ENCODE measurements around the gene KIF18A.

DNA sequence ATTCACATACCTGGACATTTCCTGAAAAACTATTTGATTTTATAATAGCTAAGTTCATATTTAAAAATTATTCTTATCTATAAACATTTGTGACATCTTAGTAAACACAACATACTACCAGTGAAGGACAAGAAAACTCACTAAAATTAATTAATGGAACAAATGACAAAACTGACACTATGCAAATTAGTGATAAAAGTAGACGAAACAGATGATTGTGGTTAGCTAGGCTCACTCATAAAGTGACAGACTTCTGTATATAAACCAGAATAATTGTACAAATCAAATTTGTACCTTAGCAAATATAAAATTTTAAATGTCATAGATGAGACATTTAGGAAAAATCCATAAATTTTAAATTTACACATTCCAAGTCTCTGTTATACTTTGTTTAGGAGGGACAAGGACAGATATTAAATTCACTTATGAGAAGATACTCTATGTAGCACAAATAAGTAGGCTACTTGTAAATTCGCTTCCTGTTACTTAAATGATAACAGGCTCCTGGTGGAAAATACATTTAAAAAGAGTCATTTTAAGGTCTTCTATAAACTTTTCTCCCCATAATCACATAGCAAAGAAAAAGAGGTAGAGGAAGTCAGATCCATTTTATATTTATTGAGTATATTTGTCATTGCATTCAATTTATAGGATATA is 81.2 kb downstream of the KIF18A start:
- TF ChIP-seq POLR2A (IDR thresholded peaks at IDR 0.05; ENCODE audit: control extremely low read depth in 1 of 2, low read depth in 2 of 2, low read length in 2 of 2) (no peak), CEBPB (IDR thresholded peaks at IDR 0.05; ENCODE audit: low read depth, low read length) (no peak), EGR1 (IDR thresholded peaks at IDR 0.05; ENCODE audit: borderline replicate concordance, low read depth, low read length) (no peak), BACH1 (IDR thresholded peaks at IDR 0.05; ENCODE audit: low read length) (no peak), BCL11A (IDR thresholded peaks at IDR 0.05; ENCODE audit: low read depth in 2 of 2, low read length in 2 of 2) (no peak)
- TF ChIP-seq, protein P1, sequence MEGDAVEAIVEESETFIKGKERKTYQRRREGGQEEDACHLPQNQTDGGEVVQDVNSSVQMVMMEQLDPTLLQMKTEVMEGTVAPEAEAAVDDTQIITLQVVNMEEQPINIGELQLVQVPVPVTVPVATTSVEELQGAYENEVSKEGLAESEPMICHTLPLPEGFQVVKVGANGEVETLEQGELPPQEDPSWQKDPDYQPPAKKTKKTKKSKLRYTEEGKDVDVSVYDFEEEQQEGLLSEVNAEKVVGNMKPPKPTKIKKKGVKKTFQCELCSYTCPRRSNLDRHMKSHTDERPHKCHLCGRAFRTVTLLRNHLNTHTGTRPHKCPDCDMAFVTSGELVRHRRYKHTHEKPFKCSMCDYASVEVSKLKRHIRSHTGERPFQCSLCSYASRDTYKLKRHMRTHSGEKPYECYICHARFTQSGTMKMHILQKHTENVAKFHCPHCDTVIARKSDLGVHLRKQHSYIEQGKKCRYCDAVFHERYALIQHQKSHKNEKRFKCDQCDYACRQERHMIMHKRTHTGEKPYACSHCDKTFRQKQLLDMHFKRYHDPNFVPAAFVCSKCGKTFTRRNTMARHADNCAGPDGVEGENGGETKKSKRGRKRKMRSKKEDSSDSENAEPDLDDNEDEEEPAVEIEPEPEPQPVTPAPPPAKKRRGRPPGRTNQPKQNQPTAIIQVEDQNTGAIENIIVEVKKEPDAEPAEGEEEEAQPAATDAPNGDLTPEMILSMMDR (IDR thresholded peaks at IDR 0.05; ENCODE audit: control extremely low read depth in 1 of 3, insufficient read depth in 1 of 3, low read depth in 1 of 3, low read length in 3 of 3): no peak
